Activated naive CD4-positive, alpha-beta T cell treated with anti-CD3 and anti-CD28 coated beads for 36 hours (primary cell): Measurements from ENCODE around the gene HOXC10. TPM values are rescaled to one million over a fixed set of nuclear protein-coding genes. Genes with fewer than 3 reads are reported as not detected.

Experiments
- CTCF ChIA-PET: fragments of 350-600 bp; sonication (Branson Sonifier 250); formaldehyde crosslinking; loops from one replicate; lab custom pipeline; 2021; ENCODE audit warnings: antibody characterized with exemption; lab: Charles Lee
- DNase-seq: peaks from one replicate; pipeline ENCODE4 v3.0.0-alpha.2; 2020
- H3K27ac Mint-ChIP-seq: one replicate; pipeline ENCODE4 v1.8.0; 2021; ENCODE audit warnings: mild to moderate bottlenecking, mixed read lengths
- H3K27me3 Mint-ChIP-seq: one replicate; pipeline ENCODE4 v1.8.0; 2021; ENCODE audit warnings: low read depth, mixed read lengths
- H3K36me3 Mint-ChIP-seq: one replicate; pipeline ENCODE4 v1.8.0; 2021; ENCODE audit warnings: low read depth, mixed read lengths
- H3K4me1 Mint-ChIP-seq: one replicate; pipeline ENCODE4 v1.8.0; 2021; ENCODE audit warnings: low read depth, mixed read lengths
- H3K4me3 Mint-ChIP-seq: one replicate; pipeline ENCODE4 v1.8.0; 2021; ENCODE audit warnings: mild to moderate bottlenecking, moderate library complexity, mixed read lengths
- H3K9me3 Mint-ChIP-seq: one replicate; pipeline ENCODE4 v1.8.0; 2021; ENCODE audit warnings: mixed read lengths
- intact Hi-C: fragments of 100-400 bp; cut with micrococcal nuclease; formaldehyde crosslinking; loops from one replicate; pipeline ENCODE4 v1.15.1; 2023
- total RNA-seq, 2 experiments: library from RNA; stranded (reverse); gene quantifications; one replicate each; pipeline ENCODE4 v1.2.3, GENCODE V29; 2021

The HOXC10 gene
- total RNA-seq, 2 experiments from 2014 or later = not detected

- Mint-ChIP-seq H3K36me3 (no peaks in the 10 kb centered on the region), H3K4me3 (no peak overlapping the region), H3K27me3 (peaks cover 72% of the 10 kb centered on the region), H3K9me3 (no peaks in the 10 kb centered on the region), H3K4me1 (peaks cover 20% of the 10 kb centered on the region), H3K27ac (no peak overlapping the region)
- CTCF ChIA-PET = interaction anchor here (0.6 kb wide), 1 partner anchor 149 kb away, joined by 3 read pairs; no protein-coding TSS in a partner anchor
- no peak for DNase-seq
- intact Hi-C loops = no loop called here
Observed at GRCh38 chr12:54020591-54021405, 35.9 kb downstream of the HOXC10 start.

- intact Hi-C loops = no loop called here
- Mint-ChIP-seq H3K27me3 (peaks cover 71% of the 10 kb centered on the region), H3K9me3 (no peaks in the 10 kb centered on the region), H3K27ac (no peak overlapping the region), H3K4me3 (no peak overlapping the region), H3K36me3 (no peaks in the 10 kb centered on the region), H3K4me1 (peaks cover 20% of the 10 kb centered on the region)
- CTCF ChIA-PET = interaction anchor here (0.6 to 2.6 kb wide), 3 partner anchors 11 to 179 kb away, joined by 3 to 10 read pairs (median 3); partner anchors contain the start of gene HOXC5
- DNase-seq = no peak
Observed at GRCh38 chr12:54021432-54022013, 36.6 kb downstream of the HOXC10 start.

GRCh38 chr12:54022960-54023884, 38.3 kb downstream of the HOXC10 start:
- CTCF ChIA-PET = interaction anchor here (1.0 to 2.6 kb wide), 7 partner anchors 9 to 191 kb away, joined by 3 to 10 read pairs (median 5); partner anchors contain the start of gene HOXC8
- peaks cover 18% of the 10 kb centered on the region for H3K4me1 Mint-ChIP-seq
- H3K36me3 Mint-ChIP-seq = no peaks in the 10 kb centered on the region
- no peaks in the 10 kb centered on the region for H3K9me3 Mint-ChIP-seq
- H3K27me3 Mint-ChIP-seq = peaks cover 79% of the 10 kb centered on the region
- no peak overlapping the region for H3K27ac Mint-ChIP-seq
- DNase-seq = no peak
- intact Hi-C loops = no loop called here
- no peak overlapping the region for H3K4me3 Mint-ChIP-seq

- no peak overlapping the region for H3K27ac Mint-ChIP-seq
- H3K27me3 Mint-ChIP-seq = peaks cover 83% of the 10 kb centered on the region
- no peak for DNase-seq
- H3K4me1 Mint-ChIP-seq = peaks cover 20% of the 10 kb centered on the region
- H3K4me3 Mint-ChIP-seq = no peak overlapping the region
- H3K9me3 Mint-ChIP-seq = no peaks in the 10 kb centered on the region
- CTCF ChIA-PET = interaction anchor here (1.0 to 2.2 kb wide), 5 partner anchors 8 to 190 kb away, joined by 3 to 9 read pairs (median 4); partner anchors contain the start of gene HOXC8
- H3K36me3 Mint-ChIP-seq = no peaks in the 10 kb centered on the region
- intact Hi-C loops = no loop called here
Observed at GRCh38 chr12:54024127-54024526, 39.2 kb downstream of the HOXC10 start.

GRCh38 chr12:54024581-54025305, 39.8 kb downstream of the HOXC10 start:
- intact Hi-C loops = no loop called here
- Mint-ChIP-seq H3K27me3 (peaks cover 82% of the 10 kb centered on the region), H3K4me3 (no peak overlapping the region), H3K36me3 (no peaks in the 10 kb centered on the region), H3K9me3 (no peaks in the 10 kb centered on the region), H3K27ac (no peak overlapping the region), H3K4me1 (peaks cover 23% of the 10 kb centered on the region)
- no peak for DNase-seq
- CTCF ChIA-PET = interaction anchor here (0.7 to 2.2 kb wide), 4 partner anchors 7 to 184 kb away, joined by 3 to 9 read pairs (median 4); no protein-coding TSS in a partner anchor

- Mint-ChIP-seq H3K4me3 (no peak overlapping the region), H3K4me1 (peaks cover 22% of the 10 kb centered on the region), H3K27ac (no peak overlapping the region), H3K9me3 (no peaks in the 10 kb centered on the region), H3K36me3 (no peaks in the 10 kb centered on the region), H3K27me3 (peaks cover 79% of the 10 kb centered on the region)
- no peak for DNase-seq
- intact Hi-C loops = no loop called here
- CTCF ChIA-PET = interaction anchor here (1.1 to 1.2 kb wide), 2 partner anchors 20 to 29 kb away, joined by 3 to 4 read pairs; no protein-coding TSS in a partner anchor
Observed at GRCh38 chr12:54025499-54026405, 40.8 kb downstream of the HOXC10 start.

- CTCF ChIA-PET = interaction anchor here (1.1 to 2.1 kb wide), 3 partner anchors 30 to 181 kb away, joined by 3 to 11 read pairs (median 4); no protein-coding TSS in a partner anchor
- intact Hi-C loops = no loop called here
- Mint-ChIP-seq H3K4me3 (no peak overlapping the region), H3K27me3 (peaks cover 81% of the 10 kb centered on the region), H3K27ac (no peak overlapping the region), H3K9me3 (no peaks in the 10 kb centered on the region), H3K4me1 (peaks cover 21% of the 10 kb centered on the region), H3K36me3 (no peaks in the 10 kb centered on the region)
- no peak for DNase-seq
Observed at GRCh38 chr12:54026640-54027441, 41.9 kb downstream of the HOXC10 start.

GRCh38 chr12:54027442-54027786, 42.5 kb downstream of the HOXC10 start:
- intact Hi-C loops = no loop called here
- H3K4me1 Mint-ChIP-seq = peaks cover 21% of the 10 kb centered on the region
- peaks cover 80% of the 10 kb centered on the region for H3K27me3 Mint-ChIP-seq
- H3K4me3 Mint-ChIP-seq = no peak overlapping the region
- DNase-seq = no peak
- no peaks in the 10 kb centered on the region for H3K9me3 Mint-ChIP-seq
- no peak overlapping the region for H3K27ac Mint-ChIP-seq
- CTCF ChIA-PET = interaction anchor here (1.1 to 2.1 kb wide), 3 partner anchors 165 to 187 kb away, joined by 4 to 11 read pairs (median 4); no protein-coding TSS in a partner anchor
- no peaks in the 10 kb centered on the region for H3K36me3 Mint-ChIP-seq

GRCh38 chr12:54028314-54029201, 43.6 kb downstream of the HOXC10 start, which contains the start of gene HOXC6:
TSS of gene HOXC6 (plus strand) at chr12:54028440. CDS start at chr12:54028522, 82 bp downstream.
- Mint-ChIP-seq H3K4me1 (peaks cover 28% of the 10 kb centered on the region), H3K9me3 (no peaks in the 10 kb centered on the region), H3K27ac (no peak within 1 kb of the TSS), H3K36me3 (no peaks in the 10 kb centered on the region), H3K27me3 (peaks cover 79% of the 10 kb centered on the region), H3K4me3 (no peak within 1 kb of the TSS)
- intact Hi-C loops = no loop called here
- DNase-seq = no peak
- CTCF ChIA-PET = interaction anchor here (1.1 to 2.1 kb wide), 5 partner anchors 13 to 186 kb away, joined by 3 to 11 read pairs (median 4); no protein-coding TSS in a partner anchor
